K562 (cell line): ENCODE data around the gene CD84. TPM values are rescaled to one million over a fixed set of nuclear protein-coding genes. Genes with fewer than 3 reads are reported as not detected.

Experiments
- DDX20 ChIP-seq: fragments of 450-650 bp; IDR thresholded peaks from 2 replicates; pipeline ENCODE4 v1.6.1; 2016; ENCODE audit warnings: missing genetic modification characterization, low read depth, mild to moderate bottlenecking, missing compliant biosample characterization, moderate library complexity
- FIP1L1 ChIP-seq: fragments of 200-400 bp; formaldehyde crosslinking; IDR thresholded peaks from 2 replicates; pipeline ENCODE4 v1.6.1; 2018; ENCODE audit warnings: mild to moderate bottlenecking, low read depth, low read length; ENCODE audit not compliant: poor library complexity, severe bottlenecking
- HDAC2 ChIP-seq: fragments of 450-650 bp; IDR thresholded peaks from 2 replicates; pipeline ENCODE4 v1.6.1; 2016; ENCODE audit warnings: mild to moderate bottlenecking
- IFI16 ChIP-seq: fragments of 250-450 bp; sonication (Bioruptor Pico); IDR thresholded peaks from 2 replicates; pipeline ENCODE4 v2.1.2; 2022; ENCODE audit warnings: mild to moderate bottlenecking, inconsistent platforms
- KLF10 ChIP-seq: fragments of 250-450 bp; sonication (Bioruptor Pico); IDR thresholded peaks from 2 replicates; pipeline ENCODE4 v1.6.1; 2021; ENCODE audit warnings: matching md5 sums
- MYNN ChIP-seq, 2 experiments: sonication (generic); formaldehyde crosslinking in 1 of 2; IDR thresholded peaks; 2 replicates each; pipeline versions ENCODE4 v1.5.0 to v1.6.1; 2016 to 2020; ENCODE audit warnings: antibody characterized with exemption in 1 of 2, missing genetic modification reagents in 1 of 2
- ZFP1 ChIP-seq: fragments of 450-650 bp; formaldehyde crosslinking; IDR thresholded peaks from 2 replicates; pipeline ENCODE4 v1.4.0; 2020; ENCODE audit warnings: mild to moderate bottlenecking, mixed read lengths
- ZNF324 ChIP-seq: fragments of 250-450 bp; sonication (Bioruptor Pico); IDR thresholded peaks from 2 replicates; pipeline ENCODE4 v1.4.0; 2020; ENCODE audit warnings: mild to moderate bottlenecking
- ZNF444 ChIP-seq: fragments of 250-450 bp; sonication (Bioruptor Pico); IDR thresholded peaks from 2 replicates; pipeline ENCODE4 v1.4.0; 2020; ENCODE audit warnings: mild to moderate bottlenecking, moderate library complexity
- polyA plus RNA-seq, 8 experiments: library from polyadenylated mRNA; depleted of rRNA in 4 of 8; stranded (reverse) in 5 of 8; unstranded in 3 of 8; fragments of >200 nt; fragmentation: Nextera tagmentation in 2 of 8; fragmentation: Illumina TruSeq in 1 of 8; extraction: Ambion mirVana in 2 of 8; extraction: Trizol in 1 of 8; gene quantifications; 2 replicates each; pipeline versions ENCODE4 v1.2.1 to v1.2.3, GENCODE V29; 2011 to 2014; ENCODE audit warnings: inconsistent platforms in 1 of 8, missing spikeins in 1 of 8
- total RNA-seq, 7 experiments: library from RNA; depleted of rRNA in 6 of 7; stranded (reverse); fragments of >200 nt in 6 of 7; fragmentation: Illumina TruSeq in 2 of 7; extraction: Trizol in 2 of 7; gene quantifications; 2 replicates each; pipeline versions ENCODE4 v1.2.1 to v1.2.3, GENCODE V29; 2011 to 2021; ENCODE audit warnings: low replicate concordance in 1 of 7
- TF ChIP-seq, protein P1 (sequence below): fragments of 450-650 bp; IDR thresholded peaks from 2 replicates; pipeline ENCODE4 v1.6.1; 2016; ENCODE audit warnings: mild to moderate bottlenecking, moderate library complexity
- TF ChIP-seq, protein P2 (sequence below): sonication (generic); formaldehyde crosslinking; IDR thresholded peaks from 2 replicates; pipeline ENCODE4 v1.8.1; 2023; ENCODE audit warnings: mild to moderate bottlenecking, missing genetic modification reagents
- TF ChIP-seq, protein P3 (sequence below): IDR thresholded peaks from 2 replicates; pipeline ENCODE4 v1.6.1; 2016; ENCODE audit warnings: missing genetic modification characterization, missing compliant biosample characterization
- TF ChIP-seq, protein P4 (sequence below): fragments of 450-650 bp; IDR thresholded peaks from 2 replicates; pipeline ENCODE4 v1.6.1; 2014; ENCODE audit warnings: low read depth, mild to moderate bottlenecking, moderate library complexity, borderline replicate concordance

The CD84 gene
- total and polyA plus RNA-seq, 9 of the 15 experiments (the other 6 are each of a cell fraction or from before 2014, with no cell fraction given): 0.82 to 6.8 (median 2.0) TPM

DNA sequence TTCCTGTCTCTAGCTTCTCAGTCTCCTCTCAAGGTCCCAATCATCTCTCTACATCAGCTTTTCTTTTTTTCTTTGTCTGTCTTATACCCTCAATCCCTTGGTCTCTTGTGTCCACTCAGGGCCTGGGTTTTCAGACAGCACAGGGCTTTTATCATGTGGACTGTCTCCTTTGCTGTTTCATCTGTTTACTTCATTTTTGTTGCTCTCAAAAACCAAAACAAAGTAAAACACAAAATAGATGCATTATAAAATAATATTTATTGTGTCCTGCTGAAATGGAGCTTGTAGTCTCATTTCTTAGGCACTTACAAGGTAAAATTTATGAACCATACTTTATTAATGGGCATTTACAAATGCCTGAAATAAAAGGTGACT, 38.5 kb downstream of the CD84 start (continued):
- TF ChIP-seq, protein P1, sequence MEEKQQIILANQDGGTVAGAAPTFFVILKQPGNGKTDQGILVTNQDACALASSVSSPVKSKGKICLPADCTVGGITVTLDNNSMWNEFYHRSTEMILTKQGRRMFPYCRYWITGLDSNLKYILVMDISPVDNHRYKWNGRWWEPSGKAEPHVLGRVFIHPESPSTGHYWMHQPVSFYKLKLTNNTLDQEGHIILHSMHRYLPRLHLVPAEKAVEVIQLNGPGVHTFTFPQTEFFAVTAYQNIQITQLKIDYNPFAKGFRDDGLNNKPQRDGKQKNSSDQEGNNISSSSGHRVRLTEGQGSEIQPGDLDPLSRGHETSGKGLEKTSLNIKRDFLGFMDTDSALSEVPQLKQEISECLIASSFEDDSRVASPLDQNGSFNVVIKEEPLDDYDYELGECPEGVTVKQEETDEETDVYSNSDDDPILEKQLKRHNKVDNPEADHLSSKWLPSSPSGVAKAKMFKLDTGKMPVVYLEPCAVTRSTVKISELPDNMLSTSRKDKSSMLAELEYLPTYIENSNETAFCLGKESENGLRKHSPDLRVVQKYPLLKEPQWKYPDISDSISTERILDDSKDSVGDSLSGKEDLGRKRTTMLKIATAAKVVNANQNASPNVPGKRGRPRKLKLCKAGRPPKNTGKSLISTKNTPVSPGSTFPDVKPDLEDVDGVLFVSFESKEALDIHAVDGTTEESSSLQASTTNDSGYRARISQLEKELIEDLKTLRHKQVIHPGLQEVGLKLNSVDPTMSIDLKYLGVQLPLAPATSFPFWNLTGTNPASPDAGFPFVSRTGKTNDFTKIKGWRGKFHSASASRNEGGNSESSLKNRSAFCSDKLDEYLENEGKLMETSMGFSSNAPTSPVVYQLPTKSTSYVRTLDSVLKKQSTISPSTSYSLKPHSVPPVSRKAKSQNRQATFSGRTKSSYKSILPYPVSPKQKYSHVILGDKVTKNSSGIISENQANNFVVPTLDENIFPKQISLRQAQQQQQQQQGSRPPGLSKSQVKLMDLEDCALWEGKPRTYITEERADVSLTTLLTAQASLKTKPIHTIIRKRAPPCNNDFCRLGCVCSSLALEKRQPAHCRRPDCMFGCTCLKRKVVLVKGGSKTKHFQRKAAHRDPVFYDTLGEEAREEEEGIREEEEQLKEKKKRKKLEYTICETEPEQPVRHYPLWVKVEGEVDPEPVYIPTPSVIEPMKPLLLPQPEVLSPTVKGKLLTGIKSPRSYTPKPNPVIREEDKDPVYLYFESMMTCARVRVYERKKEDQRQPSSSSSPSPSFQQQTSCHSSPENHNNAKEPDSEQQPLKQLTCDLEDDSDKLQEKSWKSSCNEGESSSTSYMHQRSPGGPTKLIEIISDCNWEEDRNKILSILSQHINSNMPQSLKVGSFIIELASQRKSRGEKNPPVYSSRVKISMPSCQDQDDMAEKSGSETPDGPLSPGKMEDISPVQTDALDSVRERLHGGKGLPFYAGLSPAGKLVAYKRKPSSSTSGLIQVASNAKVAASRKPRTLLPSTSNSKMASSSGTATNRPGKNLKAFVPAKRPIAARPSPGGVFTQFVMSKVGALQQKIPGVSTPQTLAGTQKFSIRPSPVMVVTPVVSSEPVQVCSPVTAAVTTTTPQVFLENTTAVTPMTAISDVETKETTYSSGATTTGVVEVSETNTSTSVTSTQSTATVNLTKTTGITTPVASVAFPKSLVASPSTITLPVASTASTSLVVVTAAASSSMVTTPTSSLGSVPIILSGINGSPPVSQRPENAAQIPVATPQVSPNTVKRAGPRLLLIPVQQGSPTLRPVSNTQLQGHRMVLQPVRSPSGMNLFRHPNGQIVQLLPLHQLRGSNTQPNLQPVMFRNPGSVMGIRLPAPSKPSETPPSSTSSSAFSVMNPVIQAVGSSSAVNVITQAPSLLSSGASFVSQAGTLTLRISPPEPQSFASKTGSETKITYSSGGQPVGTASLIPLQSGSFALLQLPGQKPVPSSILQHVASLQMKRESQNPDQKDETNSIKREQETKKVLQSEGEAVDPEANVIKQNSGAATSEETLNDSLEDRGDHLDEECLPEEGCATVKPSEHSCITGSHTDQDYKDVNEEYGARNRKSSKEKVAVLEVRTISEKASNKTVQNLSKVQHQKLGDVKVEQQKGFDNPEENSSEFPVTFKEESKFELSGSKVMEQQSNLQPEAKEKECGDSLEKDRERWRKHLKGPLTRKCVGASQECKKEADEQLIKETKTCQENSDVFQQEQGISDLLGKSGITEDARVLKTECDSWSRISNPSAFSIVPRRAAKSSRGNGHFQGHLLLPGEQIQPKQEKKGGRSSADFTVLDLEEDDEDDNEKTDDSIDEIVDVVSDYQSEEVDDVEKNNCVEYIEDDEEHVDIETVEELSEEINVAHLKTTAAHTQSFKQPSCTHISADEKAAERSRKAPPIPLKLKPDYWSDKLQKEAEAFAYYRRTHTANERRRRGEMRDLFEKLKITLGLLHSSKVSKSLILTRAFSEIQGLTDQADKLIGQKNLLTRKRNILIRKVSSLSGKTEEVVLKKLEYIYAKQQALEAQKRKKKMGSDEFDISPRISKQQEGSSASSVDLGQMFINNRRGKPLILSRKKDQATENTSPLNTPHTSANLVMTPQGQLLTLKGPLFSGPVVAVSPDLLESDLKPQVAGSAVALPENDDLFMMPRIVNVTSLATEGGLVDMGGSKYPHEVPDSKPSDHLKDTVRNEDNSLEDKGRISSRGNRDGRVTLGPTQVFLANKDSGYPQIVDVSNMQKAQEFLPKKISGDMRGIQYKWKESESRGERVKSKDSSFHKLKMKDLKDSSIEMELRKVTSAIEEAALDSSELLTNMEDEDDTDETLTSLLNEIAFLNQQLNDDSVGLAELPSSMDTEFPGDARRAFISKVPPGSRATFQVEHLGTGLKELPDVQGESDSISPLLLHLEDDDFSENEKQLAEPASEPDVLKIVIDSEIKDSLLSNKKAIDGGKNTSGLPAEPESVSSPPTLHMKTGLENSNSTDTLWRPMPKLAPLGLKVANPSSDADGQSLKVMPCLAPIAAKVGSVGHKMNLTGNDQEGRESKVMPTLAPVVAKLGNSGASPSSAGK: 0 out of 2 replicates have a peak, but pooled peaks have one; percentile 16
- no peak for TF ChIP-seq HDAC2
- TF ChIP-seq, protein P2, sequence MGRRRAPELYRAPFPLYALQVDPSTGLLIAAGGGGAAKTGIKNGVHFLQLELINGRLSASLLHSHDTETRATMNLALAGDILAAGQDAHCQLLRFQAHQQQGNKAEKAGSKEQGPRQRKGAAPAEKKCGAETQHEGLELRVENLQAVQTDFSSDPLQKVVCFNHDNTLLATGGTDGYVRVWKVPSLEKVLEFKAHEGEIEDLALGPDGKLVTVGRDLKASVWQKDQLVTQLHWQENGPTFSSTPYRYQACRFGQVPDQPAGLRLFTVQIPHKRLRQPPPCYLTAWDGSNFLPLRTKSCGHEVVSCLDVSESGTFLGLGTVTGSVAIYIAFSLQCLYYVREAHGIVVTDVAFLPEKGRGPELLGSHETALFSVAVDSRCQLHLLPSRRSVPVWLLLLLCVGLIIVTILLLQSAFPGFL: no peak
- TF ChIP-seq ZNF444 (CRISPR knock-in tag): 0 out of 2 replicates have a peak, but pooled peaks have one; percentile 2
- no peak for TF ChIP-seq KLF10 (CRISPR knock-in tag)
- peak; percentile 24; the same call in 1 of the 2 replicates for TF ChIP-seq DDX20
- TF ChIP-seq, protein P3, sequence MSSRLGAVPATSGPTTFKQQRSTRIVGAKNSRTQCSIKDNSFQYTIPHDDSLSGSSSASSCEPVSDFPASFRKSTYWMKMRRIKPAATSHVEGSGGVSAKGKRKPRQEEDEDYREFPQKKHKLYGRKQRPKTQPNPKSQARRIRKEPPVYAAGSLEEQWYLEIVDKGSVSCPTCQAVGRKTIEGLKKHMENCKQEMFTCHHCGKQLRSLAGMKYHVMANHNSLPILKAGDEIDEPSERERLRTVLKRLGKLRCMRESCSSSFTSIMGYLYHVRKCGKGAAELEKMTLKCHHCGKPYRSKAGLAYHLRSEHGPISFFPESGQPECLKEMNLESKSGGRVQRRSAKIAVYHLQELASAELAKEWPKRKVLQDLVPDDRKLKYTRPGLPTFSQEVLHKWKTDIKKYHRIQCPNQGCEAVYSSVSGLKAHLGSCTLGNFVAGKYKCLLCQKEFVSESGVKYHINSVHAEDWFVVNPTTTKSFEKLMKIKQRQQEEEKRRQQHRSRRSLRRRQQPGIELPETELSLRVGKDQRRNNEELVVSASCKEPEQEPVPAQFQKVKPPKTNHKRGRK: peak; percentile 23; the same call in 1 of the 2 replicates
- TF ChIP-seq, protein P4, sequence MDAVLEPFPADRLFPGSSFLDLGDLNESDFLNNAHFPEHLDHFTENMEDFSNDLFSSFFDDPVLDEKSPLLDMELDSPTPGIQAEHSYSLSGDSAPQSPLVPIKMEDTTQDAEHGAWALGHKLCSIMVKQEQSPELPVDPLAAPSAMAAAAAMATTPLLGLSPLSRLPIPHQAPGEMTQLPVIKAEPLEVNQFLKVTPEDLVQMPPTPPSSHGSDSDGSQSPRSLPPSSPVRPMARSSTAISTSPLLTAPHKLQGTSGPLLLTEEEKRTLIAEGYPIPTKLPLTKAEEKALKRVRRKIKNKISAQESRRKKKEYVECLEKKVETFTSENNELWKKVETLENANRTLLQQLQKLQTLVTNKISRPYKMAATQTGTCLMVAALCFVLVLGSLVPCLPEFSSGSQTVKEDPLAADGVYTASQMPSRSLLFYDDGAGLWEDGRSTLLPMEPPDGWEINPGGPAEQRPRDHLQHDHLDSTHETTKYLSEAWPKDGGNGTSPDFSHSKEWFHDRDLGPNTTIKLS: no peak
- TF ChIP-seq IFI16 (CRISPR knock-in tag): no peak
- TF ChIP-seq FIP1L1: no peak
- no peak for TF ChIP-seq ZFP1
- peak; percentile 11; the same call in 1 of the 2 replicates for TF ChIP-seq ZNF324 (CRISPR knock-in tag)
- no peak for TF ChIP-seq MYNN (IDR thresholded peaks at IDR 0.05)
- no peak for TF ChIP-seq MYNN (CRISPR knock-in tag; IDR thresholded peaks at IDR 0.05)
